MCF 10A (cell line): ENCODE results near the gene C9orf50. TPM values are rescaled to one million over a fixed set of nuclear protein-coding genes. Genes with fewer than 3 reads are reported as not detected.
"Not testable (repeated sequence)": the region's sequence is repeated elsewhere in the genome, so short reads cannot be mapped to it uniquely, and the experiment has no call there.

ENCODE experiments used
- BruUV-seq: library from RNA; stranded (reverse); fragments of 400-500 nt; replicated peaks from 2 replicates; lab custom pipeline; 2021; lab: Mats Ljungman, UMichigan
- CTCF ChIA-PET: fragments of 300-600 bp; sonication (Branson Sonifier 250); formaldehyde crosslinking; extraction: SDS; loops from one replicate; lab custom pipeline; 2021; ENCODE audit warnings: antibody characterized with exemption, inconsistent platforms; lab: Yijun Ruan, JAX
- POLR2A ChIA-PET: fragments of 300-600, 350-650 bp; sonication (Branson Sonifier 250); formaldehyde crosslinking; extraction: SDS; loops from one replicate; lab custom pipeline; 2020; ENCODE audit warnings: antibody characterized with exemption, inconsistent platforms; lab: Yijun Ruan, JAX
- DNase-seq: peaks from one replicate; pipeline ENCODE4 v3.0.0-alpha.2; 2018; ENCODE audit not compliant: unreplicated experiment
- H3K27ac Mint-ChIP-seq: one replicate; pipeline ENCODE4 v1.8.0; 2022; ENCODE audit warnings: mild to moderate bottlenecking, low read depth, mixed read lengths; ENCODE audit not compliant: unreplicated experiment
- H3K27me3 Mint-ChIP-seq: one replicate; pipeline ENCODE4 v1.8.0; 2022; ENCODE audit warnings: mixed read lengths; ENCODE audit not compliant: insufficient read depth, unreplicated experiment
- H3K36me3 Mint-ChIP-seq: one replicate; pipeline ENCODE4 v1.8.0; 2022; ENCODE audit warnings: mild to moderate bottlenecking, moderate library complexity, mixed read lengths; ENCODE audit not compliant: insufficient read depth, unreplicated experiment
- H3K4me1 Mint-ChIP-seq: one replicate; pipeline ENCODE4 v1.8.0; 2022; ENCODE audit warnings: mixed read lengths; ENCODE audit not compliant: insufficient read depth, unreplicated experiment
- H3K4me3 Mint-ChIP-seq: one replicate; pipeline ENCODE4 v1.8.0; 2022; ENCODE audit warnings: mild to moderate bottlenecking, moderate library complexity, mixed read lengths; ENCODE audit not compliant: unreplicated experiment
- H3K9me3 Mint-ChIP-seq: one replicate; pipeline ENCODE4 v1.8.0; 2022; ENCODE audit warnings: mixed read lengths; ENCODE audit not compliant: unreplicated experiment
- CTCF ChIP-seq: fragments of 200-600 bp; IDR thresholded peaks from one replicate; pipeline ENCODE4 v1.8.0; 2022; ENCODE audit warnings: antibody characterized with exemption, mild to moderate bottlenecking; ENCODE audit not compliant: unreplicated experiment
- intact Hi-C: fragments of 100-400 bp; cut with micrococcal nuclease; formaldehyde crosslinking; loops from 2 replicates; pipeline ENCODE4 v1.14.1; 2022
- total RNA-seq: library from RNA; stranded (reverse); gene quantifications from 2 replicates; pipeline ENCODE4 v1.2.3, GENCODE V29; 2022

Gene C9orf50
- total RNA-seq, 1 experiment from 2014 or later = not detected

- no peaks in the 10 kb centered on the region for H3K36me3 Mint-ChIP-seq
- peaks cover 19% of the 10 kb centered on the region for H3K27me3 Mint-ChIP-seq
- peak within 1 kb of the TSS; percentile 29 for H3K4me3 Mint-ChIP-seq
- BruUV-seq = no TSS peak
- DNase-seq = no peak
- intact Hi-C loops = no loop called here
- no peaks in the 10 kb centered on the region for H3K4me1 Mint-ChIP-seq
- POLR2A ChIA-PET = no interaction called here
- no peaks in the 10 kb centered on the region for H3K9me3 Mint-ChIP-seq
- no peak for TF ChIP-seq CTCF
- H3K27ac Mint-ChIP-seq = no peak within 1 kb of the TSS
- CTCF ChIA-PET = no interaction called here
Observed at GRCh38 chr9:129665389-129665775, 44.5 kb upstream of the C9orf50 start, which contains the start of gene PRRX2. Gene PRRX2 (plus strand): TSS chr9:129665647. CDS start chr9:129665868, 221 bp downstream.

GRCh38 chr9:129664746-129665388 lies 44.0 kb upstream of the C9orf50 start:
- no peak for DNase-seq
- no TSS peak for BruUV-seq
- Mint-ChIP-seq H3K36me3 (no peaks in the 10 kb centered on the region), H3K4me1 (no peaks in the 10 kb centered on the region), H3K4me3 (peak overlapping the region; percentile 29), H3K9me3 (no peaks in the 10 kb centered on the region), H3K27ac (no peak overlapping the region), H3K27me3 (peaks cover 19% of the 10 kb centered on the region)
- ChIA-PET CTCF (no interaction called here), POLR2A (no interaction called here)
- intact Hi-C loops = no loop called here
- TF ChIP-seq CTCF = no peak

- BruUV-seq, H3K36me3 Mint-ChIP-seq, DNase-seq, H3K9me3 Mint-ChIP-seq, H3K4me1 Mint-ChIP-seq, intact Hi-C loops, H3K27ac Mint-ChIP-seq, H3K4me3 Mint-ChIP-seq: not testable (repeated sequence)
- ChIA-PET CTCF (interaction anchor here (0.6 to 0.9 kb wide), 3 partner anchors 30 to 342 kb away, joined by 3 to 6 read pairs (median 5); no protein-coding TSS in a partner anchor), POLR2A (interaction anchor here (0.6 kb wide), 1 partner anchor 66 kb away, joined by 3 read pairs; no protein-coding TSS in a partner anchor)
- peaks cover 13% of the 10 kb centered on the region for H3K27me3 Mint-ChIP-seq
Observed at GRCh38 chr9:129662239-129662638, 41.3 kb upstream of the C9orf50 start.

GRCh38 chr9:129661029-129661428 lies 40.1 kb upstream of the C9orf50 start:
- ChIA-PET POLR2A (interaction anchor here (0.7 to 1.5 kb wide), 2 partner anchors 92 to 116 kb away, joined by 3 read pairs; partner anchors contain the start of gene PTGES), CTCF (interaction anchor here (0.7 kb wide), 1 partner anchor 131 kb away, joined by 5 read pairs; no protein-coding TSS in a partner anchor)
- no peaks in the 10 kb centered on the region for H3K36me3 Mint-ChIP-seq
- DNase-seq = no peak
- intact Hi-C loops = no loop called here
- H3K27me3 Mint-ChIP-seq = peaks cover 8% of the 10 kb centered on the region
- no peak overlapping the region for H3K4me3 Mint-ChIP-seq
- H3K27ac Mint-ChIP-seq = no peak overlapping the region
- peaks cover 5% of the 10 kb centered on the region for H3K4me1 Mint-ChIP-seq
- TF ChIP-seq CTCF = no peak
- no TSS peak for BruUV-seq
- no peaks in the 10 kb centered on the region for H3K9me3 Mint-ChIP-seq
